ENCODE results near the gene FKBP8. TPM values are rescaled to one million over a fixed set of nuclear protein-coding genes. Genes with fewer than 3 reads are reported as not detected.

FKBP8 gene
- total RNA-seq, 1 experiment from 2014 or later, result 231 TPM

GRCh38 chr19:18493440-18494266, 49.7 kb downstream of the FKBP8 start:
- no peaks in the 10 kb centered on the region for H3K9me3 ChIP-seq (ENCODE audit: insufficient read depth, low read depth)
- intact Hi-C loops (cut with micrococcal nuclease; ENCODE audit: unreplicated experiment), result no loop called here
- H3K9me2 ChIP-seq (ENCODE audit: insufficient read depth), result no peaks in the 10 kb centered on the region
- H3K79me2 ChIP-seq (ENCODE audit: low read depth), result peaks cover 87% of the 10 kb centered on the region
- CTCF ChIA-PET, result no interaction called here
- H3K27me3 ChIP-seq (ENCODE audit: insufficient read depth, low read depth), result no peaks in the 10 kb centered on the region
- DNase-seq, result no peak
- no peaks in the 10 kb centered on the region for H3K36me3 ChIP-seq (ENCODE audit: low read depth)
- H3K27ac ChIP-seq, result no peak overlapping the region
- TF ChIP-seq EZH2 (IDR thresholded peaks at IDR 0.05; ENCODE audit: low read depth) (no peak), CTCF (conservative IDR thresholded peaks at IDR 0.05) (no peak)
- H3K4me1 ChIP-seq (replicated peaks; ENCODE audit: insufficient read depth), result peaks cover 24% of the 10 kb centered on the region
- H3F3A ChIP-seq (ENCODE audit: insufficient read depth, low read depth), result peaks cover 38% of the 10 kb centered on the region; the same call in 1 of the 2 replicates
- POLR2A ChIA-PET (ENCODE audit: unreplicated experiment), result interaction anchor here (0.7 kb wide), 1 partner anchor 21 kb away, joined by 3 read pairs; no protein-coding TSS in a partner anchor
- H3K4me3 ChIP-seq, result no peak overlapping the region
- no peak overlapping the region for H2AFZ ChIP-seq
- BruUV-seq (replicated peaks), result no TSS peak
- H3K4me2 ChIP-seq, result no peak overlapping the region
- peaks cover 98% of the 10 kb centered on the region for H4K20me1 ChIP-seq (ENCODE audit: insufficient read depth)

- Histone ChIP-seq H4K20me1 (ENCODE audit: insufficient read depth) (peaks cover 98% of the 10 kb centered on the region), H3K4me1 (replicated peaks; ENCODE audit: insufficient read depth) (peaks cover 19% of the 10 kb centered on the region), H3K27me3 (ENCODE audit: insufficient read depth, low read depth) (no peaks in the 10 kb centered on the region), H3K36me3 (ENCODE audit: low read depth) (no peaks in the 10 kb centered on the region), H3K27ac (no peak overlapping the region), H3F3A (ENCODE audit: insufficient read depth, low read depth) (peaks cover 28% of the 10 kb centered on the region; the same call in 1 of the 2 replicates), H3K9me2 (ENCODE audit: insufficient read depth) (no peaks in the 10 kb centered on the region), H3K79me2 (ENCODE audit: low read depth) (peaks cover 83% of the 10 kb centered on the region), H2AFZ (no peak overlapping the region), H3K9me3 (ENCODE audit: insufficient read depth, low read depth) (no peaks in the 10 kb centered on the region), H3K4me2 (no peak overlapping the region), H3K4me3 (no peak overlapping the region)
- TF ChIP-seq EZH2 (IDR thresholded peaks at IDR 0.05; ENCODE audit: low read depth) (no peak), CTCF (conservative IDR thresholded peaks at IDR 0.05) (no peak)
- no peak for DNase-seq
- BruUV-seq (replicated peaks), result no TSS peak
- CTCF ChIA-PET, result interaction anchor here (0.6 to 0.8 kb wide), 2 partner anchors 12 to 47 kb away, joined by 4 read pairs; no protein-coding TSS in a partner anchor
- intact Hi-C loops (cut with micrococcal nuclease; ENCODE audit: unreplicated experiment), result no loop called here
- POLR2A ChIA-PET (ENCODE audit: unreplicated experiment), result no interaction called here
These were observed 51.1 kb downstream of the FKBP8 start for GRCh38 chr19:18491995-18492953.

- peaks cover 13% of the 10 kb centered on the region for H3K4me1 ChIP-seq (replicated peaks; ENCODE audit: insufficient read depth)
- H3K4me3 ChIP-seq, result no peak overlapping the region
- no peaks in the 10 kb centered on the region for H3K36me3 ChIP-seq (ENCODE audit: low read depth)
- intact Hi-C loops (cut with micrococcal nuclease; ENCODE audit: unreplicated experiment), result no loop called here
- no peaks in the 10 kb centered on the region for H3K9me2 ChIP-seq (ENCODE audit: insufficient read depth)
- TF ChIP-seq CTCF (conservative IDR thresholded peaks at IDR 0.05), result no peak
- no peak for TF ChIP-seq EZH2 (IDR thresholded peaks at IDR 0.05; ENCODE audit: low read depth)
- no peaks in the 10 kb centered on the region for H3K27me3 ChIP-seq (ENCODE audit: insufficient read depth, low read depth)
- no peaks in the 10 kb centered on the region for H3K9me3 ChIP-seq (ENCODE audit: insufficient read depth, low read depth)
- POLR2A ChIA-PET (ENCODE audit: unreplicated experiment), result no interaction called here
- DNase-seq, result no peak
- H3K4me2 ChIP-seq, result no peak overlapping the region
- CTCF ChIA-PET, result no interaction called here
- H4K20me1 ChIP-seq (ENCODE audit: insufficient read depth), result peaks cover 98% of the 10 kb centered on the region
- H3F3A ChIP-seq (ENCODE audit: insufficient read depth, low read depth), result peaks cover 16% of the 10 kb centered on the region; the same call in 1 of the 2 replicates
- no peak overlapping the region for H2AFZ ChIP-seq
- H3K79me2 ChIP-seq (ENCODE audit: low read depth), result peaks cover 88% of the 10 kb centered on the region
- H3K27ac ChIP-seq, result no peak overlapping the region
- no TSS peak for BruUV-seq (replicated peaks)
These were observed 52.6 kb downstream of the FKBP8 start for GRCh38 chr19:18490728-18491127.
